HCEC 1CT (cell line): ENCODE results near the gene ZNF326.
"Not testable (repeated sequence)": the region's sequence is repeated elsewhere in the genome, so short reads cannot be mapped to it uniquely, and the experiment has no call there.

Experiments
- DNase-seq: peaks from one replicate; pipeline ENCODE4 v3.0.0-alpha.2; 2017

The ZNF326 gene

DNA sequence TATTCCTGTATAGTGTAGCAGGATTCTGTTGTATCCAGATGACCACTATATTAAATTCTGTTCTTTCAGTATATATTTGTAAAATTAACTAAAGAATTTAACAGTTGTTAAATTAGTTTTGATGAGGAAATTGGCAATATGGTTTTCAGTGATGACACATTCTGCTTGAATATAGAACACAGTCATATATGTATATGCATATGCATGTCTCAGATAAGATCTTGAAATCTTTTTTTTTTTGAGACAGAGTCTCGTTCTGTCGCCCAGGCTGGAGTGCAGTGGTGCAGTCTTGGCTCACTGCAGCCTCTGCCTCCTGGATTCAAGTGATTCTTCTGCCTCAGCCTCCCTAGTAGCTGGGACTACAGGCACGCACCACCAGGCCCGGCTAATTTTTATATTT, 2.2 kb downstream of the ZNF326 start:
- DNase-seq = not testable (repeated sequence)

DNA sequence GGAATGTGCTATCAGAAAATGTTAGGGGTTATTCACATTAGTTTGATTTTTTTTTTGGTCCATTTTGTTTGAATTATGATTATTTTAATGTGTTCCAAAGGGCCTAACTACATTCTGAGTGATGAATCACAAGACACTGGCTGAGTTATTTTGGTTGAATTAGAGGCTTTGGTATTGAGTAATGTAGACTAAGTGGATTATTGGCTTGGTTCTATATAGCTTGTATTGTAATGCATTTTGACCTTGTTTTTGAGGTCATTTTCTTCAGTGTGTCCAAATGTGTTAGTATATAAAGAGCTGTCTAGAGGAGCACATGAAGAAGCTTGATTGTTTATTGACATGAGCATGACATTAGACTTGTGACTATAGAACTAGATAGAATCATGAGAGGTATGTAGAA, 3.4 kb downstream of the ZNF326 start:
- DNase-seq = peak; percentile 72

DNA sequence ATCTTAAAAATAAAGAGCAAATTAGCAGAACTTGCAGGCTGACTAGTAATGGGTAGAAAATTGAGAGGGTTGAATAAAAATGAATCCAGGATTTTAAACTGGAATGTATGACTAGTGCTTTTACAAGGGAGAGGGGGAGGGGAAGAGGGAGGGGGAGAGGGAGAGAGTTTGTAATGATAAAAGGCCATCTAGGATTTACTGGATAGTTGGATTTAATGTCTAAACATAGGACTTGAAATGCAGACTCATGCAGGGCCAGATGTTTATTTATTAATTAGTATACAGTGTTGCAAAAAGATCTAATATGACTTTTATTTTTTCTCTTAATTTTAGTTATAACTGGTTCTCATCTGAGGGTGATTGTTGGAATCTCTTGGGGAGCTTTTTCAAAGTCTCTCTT, 4.3 kb downstream of the ZNF326 start:
- DNase-seq = no peak

DNA sequence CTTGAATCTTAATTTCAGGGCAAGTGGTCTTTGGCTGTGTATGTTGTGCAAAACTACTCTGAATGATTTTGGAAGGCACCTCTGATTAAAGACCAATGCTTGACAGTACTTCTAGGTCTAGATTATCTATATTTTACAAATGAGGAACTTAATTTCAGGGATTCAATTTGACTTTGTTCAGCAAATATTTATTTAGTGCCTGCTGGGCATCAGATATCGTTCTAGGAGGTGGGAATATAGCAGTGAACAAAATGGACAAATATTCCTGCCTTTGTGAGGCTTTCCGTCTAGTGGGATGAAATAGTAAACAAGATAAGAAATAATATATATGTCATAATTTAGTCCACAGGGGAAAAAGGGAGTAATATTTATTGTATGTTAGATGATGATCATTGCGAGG, 4.7 kb downstream of the ZNF326 start:
- DNase-seq = no peak

DNA sequence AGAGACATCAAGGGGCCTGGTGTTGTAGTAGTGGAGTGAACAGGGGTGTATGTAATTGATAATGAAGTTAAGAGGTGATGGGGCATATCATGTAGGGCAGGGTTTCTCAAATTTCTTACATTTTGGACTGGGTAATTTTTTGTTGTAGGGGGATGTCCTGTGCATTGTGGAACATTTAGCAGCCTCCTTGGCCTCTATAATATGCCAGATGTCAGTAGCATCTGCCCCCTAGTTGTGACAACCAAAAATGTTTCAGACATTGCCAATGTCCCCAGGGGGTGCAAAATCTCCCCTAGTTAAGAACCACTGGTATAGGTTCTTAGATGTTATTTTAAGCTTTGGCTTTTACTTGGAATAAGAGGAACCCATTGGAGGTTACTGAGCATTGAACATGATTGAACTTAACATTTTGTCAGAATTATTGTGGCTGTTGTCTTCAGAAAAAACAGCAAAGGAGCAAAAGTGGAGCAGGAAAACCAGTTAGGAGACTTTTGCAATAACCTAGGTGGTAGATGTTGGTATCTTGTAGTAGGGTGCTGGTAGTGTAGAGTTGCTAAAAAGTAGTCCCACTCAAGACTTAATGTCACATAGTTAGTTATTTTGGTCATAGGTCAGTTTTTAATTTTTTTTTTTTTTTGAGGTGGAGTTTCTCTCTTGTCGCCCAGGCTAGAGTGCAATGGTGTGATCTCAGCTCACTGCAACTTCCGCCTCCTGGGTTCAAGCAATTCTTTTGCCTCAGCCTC, 6.2 kb downstream of the ZNF326 start:
- DNase-seq = no peak

DNA sequence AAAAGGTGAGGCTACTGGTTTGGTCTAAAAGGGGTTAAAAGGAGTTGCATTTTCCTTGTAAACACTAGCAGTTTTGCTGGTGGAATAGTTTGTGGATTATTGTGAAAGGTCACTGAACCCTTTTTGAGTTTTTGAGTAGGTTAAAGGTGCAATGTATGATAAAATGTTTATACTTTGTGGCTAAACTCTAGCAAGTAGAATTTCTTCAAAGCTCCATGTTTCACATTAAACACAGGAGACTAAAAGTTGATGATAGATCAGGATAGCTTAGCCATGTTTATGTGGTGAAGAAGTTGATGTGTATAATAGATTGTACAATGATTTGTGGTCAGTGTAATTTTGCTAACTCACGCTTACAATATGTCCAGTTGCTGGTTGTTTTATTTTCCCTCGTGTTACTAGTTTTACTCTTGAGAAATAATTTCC, 13.1 kb downstream of the ZNF326 start:
- DNase-seq = peak; percentile 26

DNA sequence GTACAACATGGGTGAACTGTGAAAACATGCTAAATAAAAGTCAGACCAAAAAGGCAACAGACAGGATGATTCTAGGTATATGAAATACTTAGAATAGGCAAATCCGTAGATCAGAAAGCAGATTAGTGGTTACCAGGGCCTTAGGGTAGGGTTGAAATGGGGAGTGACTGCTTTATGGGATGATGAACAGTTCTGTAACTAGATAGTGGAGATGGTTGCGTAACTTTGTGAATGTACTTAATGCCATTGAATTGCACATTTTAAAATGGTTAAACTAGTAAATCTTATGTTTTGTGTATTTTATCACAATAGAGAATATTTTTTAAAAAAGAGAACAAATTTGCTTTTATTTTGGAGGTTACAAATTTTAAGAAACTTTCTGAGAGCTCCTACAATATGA, 17.4 kb downstream of the ZNF326 start:
- peak; percentile 24 for DNase-seq

DNA sequence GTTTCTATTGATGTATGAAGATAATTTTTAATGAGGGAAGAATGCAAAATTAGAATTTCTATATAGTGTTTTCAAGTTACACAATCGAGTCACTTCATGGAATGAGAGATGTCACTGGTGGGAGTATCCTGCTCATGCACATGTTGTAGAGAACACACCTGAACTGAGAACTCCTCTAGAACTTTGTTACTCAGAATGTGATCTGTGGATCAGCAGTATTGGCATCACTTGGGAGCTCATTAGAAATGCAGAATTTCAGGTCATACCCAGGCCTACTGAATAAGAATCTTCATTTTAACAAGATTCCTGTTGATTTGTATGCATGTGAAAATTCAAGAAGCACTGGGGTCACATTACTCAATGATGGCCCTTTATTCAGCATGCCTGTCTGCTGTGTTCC, 28.8 kb downstream of the ZNF326 start:
- no peak for DNase-seq

DNA sequence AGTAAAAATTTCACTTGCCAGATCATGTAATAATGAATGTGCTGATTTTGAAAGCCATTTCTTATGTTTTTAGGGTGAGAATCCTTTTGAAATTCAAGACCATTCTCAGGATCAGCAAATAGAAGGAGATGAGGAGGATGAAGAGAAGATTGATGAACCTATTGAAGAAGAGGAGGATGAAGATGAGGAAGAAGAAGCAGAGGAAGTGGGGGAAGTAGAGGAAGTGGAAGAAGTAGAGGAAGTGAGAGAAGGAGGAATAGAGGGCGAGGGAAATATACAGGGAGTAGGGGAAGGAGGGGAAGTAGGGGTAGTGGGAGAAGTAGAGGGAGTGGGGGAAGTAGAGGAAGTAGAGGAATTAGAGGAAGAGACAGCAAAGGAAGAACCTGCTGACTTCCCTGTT, 32.4 kb downstream of the ZNF326 start:
- DNase-seq = no peak

DNA sequence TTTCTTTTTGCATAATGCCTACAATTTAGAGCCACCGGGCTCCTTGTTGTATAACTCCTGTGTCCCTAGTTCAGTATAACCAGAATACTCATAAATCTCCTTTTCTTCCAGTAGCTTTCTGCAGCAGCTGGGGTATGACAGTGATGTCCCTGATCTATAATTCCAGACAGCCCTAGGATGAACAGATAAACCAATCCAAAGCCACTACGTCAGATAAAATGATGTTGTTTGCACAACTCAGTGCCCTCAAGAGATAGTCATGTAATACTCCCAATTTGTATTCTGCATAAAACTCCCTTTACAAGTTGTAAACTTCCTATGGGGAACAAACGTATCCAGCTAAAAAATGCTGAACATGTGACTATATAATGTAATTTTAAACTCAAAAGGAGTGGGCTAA, 44.7 kb downstream of the ZNF326 start:
- no peak for DNase-seq

DNA sequence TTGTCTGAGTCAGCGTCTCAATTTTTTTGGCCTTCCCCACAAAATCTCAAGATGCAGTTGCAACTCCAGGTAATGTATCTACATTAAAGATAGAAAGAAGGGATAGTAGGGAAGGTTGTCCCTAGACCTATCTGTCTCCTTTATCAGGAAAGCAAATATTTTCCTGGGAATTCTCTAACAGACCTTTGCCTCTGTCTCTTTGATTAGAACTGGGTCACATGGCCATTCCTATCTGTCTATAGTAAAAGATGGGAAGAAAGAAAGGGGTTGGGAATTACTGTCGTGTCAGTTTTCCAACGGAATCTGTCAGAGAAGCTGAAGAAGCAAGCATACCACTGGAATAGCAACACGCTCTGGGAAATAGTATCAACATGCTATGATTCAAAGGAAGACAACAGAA, 48.7 kb downstream of the ZNF326 start:
- no peak for DNase-seq

DNA sequence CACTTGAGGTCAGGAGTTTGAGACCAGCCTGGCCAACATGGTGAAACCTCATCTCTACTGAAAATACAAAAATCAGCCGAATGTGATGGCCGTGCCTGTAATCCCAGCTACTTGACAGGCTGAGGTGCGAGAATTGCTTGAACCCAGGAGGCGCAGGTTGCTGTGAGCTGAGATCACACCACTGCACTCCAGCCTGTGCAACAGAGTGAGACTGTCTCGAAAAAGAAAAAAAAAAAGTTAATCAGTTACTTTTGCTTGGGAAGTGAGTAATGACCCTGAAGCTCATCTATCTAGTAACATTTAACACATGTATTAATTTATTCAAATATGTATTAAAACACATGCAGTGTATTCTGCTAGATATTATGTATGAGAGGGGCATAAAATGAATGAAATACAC, 49.4 kb downstream of the ZNF326 start:
- no peak for DNase-seq

DNA sequence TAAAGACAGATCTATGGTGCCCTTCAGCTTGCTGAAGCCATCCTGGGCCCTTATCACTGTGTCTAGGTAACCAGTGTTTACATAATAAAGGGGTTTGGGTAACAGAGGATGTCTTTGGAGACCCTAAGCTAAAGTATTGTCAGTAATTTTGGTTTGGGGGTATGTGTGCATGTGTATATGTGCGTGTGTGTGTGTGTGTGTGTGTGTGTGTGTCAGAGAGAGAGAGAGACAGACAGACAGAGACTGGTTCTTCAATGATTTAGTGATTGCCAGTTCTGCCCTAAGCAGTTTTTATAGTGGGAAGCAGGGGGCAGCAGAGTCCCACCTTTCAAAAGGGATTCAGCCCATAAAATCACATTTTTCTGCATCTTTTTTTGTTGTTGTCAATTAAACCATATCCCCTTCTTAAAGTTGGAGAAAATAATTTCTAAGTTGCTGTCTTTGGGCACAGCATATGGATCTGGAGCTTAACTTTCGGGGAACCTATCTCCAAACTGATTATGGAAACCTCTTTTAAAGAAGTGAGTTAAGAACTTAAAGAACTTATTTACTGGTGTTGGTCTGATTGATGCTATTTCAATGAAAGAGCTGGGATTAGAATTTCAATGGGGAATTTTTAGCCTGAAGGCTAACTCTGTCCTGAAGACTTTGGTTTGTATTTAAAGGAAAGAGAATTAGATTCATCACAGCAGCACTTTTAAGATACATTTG, 51.1 kb downstream of the ZNF326 start:
- peak; percentile 20 for DNase-seq

DNA sequence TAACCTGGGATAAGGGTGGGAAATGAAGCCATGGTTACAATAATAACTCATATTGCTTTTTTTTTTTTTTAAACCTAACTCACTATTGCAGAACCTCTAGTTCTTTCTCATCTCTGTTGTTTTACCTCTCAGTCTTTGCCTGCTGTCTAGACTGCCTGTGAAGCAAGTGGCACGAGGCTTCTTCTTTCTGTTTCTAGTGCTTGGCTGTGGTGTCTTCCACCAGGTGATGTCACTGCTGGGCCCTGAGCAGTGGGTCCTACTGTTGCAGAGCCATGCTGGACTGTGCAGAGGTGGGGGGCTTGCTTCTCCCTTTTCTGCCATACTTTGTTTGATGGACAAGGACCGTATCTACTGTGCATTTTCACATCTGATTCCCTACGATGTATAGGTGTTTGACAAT, 51.7 kb downstream of the ZNF326 start:
- no peak for DNase-seq

DNA sequence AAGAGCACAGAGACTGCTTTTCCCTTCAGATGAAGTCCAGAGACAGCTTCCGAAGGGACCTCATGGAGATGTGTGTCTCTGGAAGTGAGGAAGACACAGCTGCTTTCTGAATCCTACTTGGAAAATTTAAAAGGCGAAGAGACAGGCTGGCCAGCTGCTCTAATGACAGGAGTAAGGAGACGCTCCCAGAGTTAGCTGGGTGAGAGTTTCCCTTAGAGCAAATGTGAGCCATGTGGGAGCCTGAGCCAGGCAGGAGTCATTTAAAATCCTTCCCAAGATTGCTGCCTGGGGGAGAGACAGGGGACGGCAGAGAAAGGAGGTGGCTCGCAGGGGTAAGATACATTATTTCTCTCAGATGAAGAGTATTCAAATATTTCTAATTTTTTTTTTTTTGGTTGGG, 53.1 kb downstream of the ZNF326 start:
- DNase-seq = no peak

DNA sequence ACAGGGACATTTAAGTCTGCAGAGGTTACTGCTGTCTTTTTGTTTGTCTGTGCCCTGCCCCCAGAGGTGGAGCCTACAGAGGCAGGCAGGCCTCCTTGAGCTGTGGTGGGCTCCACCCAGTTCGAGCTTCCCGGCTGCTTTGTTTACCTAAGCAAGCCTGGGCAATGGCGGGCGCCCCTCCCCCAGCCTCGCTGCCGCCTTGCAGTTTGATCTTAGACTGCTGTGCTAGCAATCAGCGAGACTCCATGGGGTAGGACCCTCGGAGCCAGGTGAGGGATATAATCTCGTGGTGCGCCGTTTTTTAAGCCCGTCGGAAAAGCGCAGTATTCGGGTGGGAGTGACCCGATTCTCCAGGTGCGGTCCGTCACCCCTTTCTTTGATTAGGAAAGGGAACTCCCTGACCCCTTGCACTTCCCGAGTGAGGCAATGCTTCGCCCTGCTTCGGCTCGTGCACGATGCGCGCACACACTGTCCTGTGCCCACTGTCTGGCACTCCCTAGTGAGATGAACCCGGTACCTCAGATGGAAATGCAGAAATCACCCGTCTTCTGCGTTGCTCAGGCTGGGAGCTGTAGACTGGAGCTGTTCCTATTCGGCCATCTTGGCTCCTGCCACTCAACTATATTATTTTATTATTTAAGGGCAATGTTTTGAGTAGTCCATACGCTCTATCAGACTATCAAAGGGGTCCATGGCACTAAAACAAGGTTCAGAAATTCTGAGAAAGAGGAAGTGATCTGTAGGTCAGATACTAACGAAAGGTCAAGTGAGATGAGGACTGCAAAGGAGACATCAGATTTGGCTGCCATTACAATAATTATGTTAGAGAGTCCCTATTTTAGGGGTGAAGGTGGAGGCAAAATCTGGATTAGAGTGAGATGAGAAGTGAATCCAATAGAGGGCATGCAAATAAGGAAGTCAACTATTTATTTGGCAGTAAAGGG, 68.1 kb downstream of the ZNF326 start:
- DNase-seq = not testable (repeated sequence)

DNA sequence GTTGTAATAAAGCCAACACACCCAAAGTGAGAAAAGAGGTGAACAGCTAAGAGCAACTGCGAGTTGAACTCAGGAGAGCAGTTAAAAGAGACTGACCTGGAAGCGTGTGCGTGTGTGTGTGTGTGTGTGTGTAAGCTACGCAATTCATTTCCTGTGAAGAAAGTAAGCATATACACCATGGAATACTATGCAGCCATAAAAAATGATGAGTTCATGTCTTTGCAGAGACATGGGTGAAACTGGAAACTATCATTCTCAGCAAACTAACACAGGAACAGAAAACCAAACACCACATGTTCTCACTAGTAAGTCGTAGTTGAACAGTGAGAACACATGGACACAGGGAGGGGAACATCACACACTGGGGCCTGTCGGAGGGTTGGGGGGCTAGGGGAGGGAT, 69.2 kb downstream of the ZNF326 start:
- DNase-seq = not testable (repeated sequence)

DNA sequence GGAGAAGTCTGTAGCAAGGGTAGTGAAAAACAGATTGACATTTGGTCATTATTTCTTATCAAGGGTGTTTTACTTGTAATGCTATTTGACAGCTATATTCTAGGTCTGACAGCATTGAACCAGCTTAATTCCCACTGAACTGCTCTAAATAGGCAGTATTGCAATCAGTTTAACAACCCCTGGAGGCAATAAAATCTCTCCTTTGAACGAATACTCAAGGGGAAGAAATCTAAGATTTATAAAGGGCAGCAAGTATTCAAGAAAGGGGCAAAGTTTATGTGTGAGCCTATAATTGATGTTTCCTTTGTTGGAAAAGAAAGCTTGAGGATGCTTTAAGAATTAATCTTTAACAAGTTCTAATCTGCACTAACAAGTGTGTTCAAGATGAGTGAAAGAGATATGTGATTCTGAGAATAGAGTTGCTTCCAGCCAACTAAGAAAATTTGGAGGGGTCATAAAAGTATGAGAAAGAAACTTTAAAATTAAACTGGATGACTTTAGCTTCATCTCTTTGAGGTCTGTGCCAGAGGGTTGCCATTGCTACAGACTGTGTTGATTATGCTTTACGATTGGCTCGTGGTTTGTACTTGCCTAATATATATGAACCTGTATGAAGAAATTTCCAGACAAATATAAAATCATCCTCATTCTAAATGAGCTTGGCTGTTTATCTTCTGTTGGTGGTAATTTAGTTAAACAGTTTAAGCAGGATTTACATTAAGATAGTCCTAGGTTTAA, 72.5 kb downstream of the ZNF326 start:
- no peak for DNase-seq

DNA sequence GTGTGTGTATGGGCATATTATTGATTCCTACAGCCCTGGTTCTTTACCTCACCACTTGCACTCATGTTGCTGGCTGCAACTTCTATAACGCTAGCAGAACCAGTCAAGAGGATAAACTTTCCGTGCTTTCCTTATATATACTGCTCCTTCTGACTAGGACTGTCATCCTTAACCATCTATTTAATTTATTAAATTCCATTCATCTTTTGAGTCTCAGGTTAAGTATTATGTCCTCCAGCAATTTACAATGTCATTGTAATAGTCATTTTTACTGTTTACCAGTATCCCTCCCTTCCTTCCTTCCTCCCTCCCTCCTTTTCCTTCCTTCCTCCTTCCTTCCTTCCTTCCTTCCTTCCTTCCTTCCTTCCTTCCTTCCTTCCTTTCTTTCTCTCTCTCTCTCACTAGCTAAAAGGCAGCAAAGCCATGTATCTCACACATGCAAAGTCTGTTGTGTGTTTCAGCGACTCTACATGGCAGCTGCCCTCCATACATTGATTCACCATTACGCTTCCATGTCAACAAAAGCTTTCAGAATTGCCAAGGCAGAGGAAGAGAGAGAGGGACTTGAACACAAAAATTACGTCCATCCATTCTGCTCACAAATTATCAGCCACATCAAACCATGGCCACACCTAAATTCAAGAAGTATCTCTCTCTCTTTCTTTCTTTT, 73.8 kb downstream of the ZNF326 start:
- DNase-seq = no peak

DNA sequence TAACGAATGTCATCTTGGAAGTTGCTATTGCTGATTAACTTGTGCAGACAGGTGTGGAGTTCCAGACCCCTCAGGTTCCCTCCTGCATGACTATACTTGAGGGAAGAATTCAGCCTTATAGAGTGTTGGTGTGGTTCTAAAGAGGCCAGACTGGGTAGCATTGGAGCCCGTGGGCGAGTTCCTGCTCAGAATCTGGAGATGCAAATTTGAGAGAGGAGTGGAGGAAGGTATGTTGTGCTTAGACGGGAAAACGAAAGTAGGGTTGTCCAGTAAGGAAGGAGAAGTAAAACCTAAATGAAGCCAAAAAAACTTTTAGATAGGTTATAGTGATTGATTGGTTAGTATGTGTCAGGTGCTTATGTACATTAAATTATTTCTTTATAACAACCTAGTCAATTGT, 79.2 kb downstream of the ZNF326 start:
- DNase-seq = no peak

DNA sequence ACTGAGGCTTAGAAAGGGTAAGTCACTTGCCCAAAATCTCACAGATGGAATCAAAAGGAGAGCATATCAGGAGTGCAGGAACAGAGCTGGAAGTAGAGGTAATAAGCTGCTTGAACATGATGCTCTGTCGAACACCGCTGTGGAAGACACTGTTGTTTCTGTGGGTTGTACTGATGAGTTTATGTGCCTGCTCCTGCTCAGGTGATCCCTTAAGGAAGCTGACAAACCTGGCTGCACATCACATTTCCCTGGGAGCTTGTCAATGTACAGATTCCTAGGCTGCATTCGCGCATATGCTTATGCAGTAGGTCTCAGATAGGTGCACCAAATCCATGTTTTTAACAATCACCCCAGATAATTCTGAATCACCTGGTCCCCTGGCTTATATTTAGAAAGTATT, 79.7 kb downstream of the ZNF326 start:
- DNase-seq = no peak

DNA sequence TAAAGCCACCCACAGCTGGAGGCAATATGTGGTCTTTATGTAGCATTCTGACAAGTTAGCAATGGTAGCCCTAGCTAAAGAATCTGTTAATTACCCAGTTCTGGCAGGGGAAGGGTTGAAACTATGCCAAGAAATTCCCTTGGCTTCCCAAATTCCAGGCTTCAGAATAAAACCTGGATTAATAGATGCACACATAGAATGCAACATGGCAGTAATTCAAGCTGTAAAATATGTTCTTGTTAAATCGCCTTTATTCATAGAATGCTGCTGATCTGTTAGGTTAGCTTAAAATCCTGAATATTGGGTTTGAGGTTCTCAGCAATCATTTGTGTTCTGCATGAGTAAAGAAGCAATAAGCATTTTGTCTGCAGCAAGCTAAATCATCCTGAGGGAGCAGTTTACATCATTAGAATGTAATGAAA, 80.1 kb downstream of the ZNF326 start:
- no peak for DNase-seq
